ENCODE measurements around the gene LRRN2. TPM values are rescaled to one million over a fixed set of nuclear protein-coding genes. Genes with fewer than 3 reads are reported as not detected.

The LRRN2 gene
- total and polyA plus RNA-seq, 2 donors (not counting 3 experiments of a cell fraction or from before 2014, with no cell fraction given), result not detected

GRCh38 chr1:204680461-204680860 lies 5.1 kb downstream of the LRRN2 start:
- H4K20me1 ChIP-seq (replicated peaks; ENCODE audit: control insufficient read depth, extremely low read depth, insufficient read depth, low read length), result no peaks in the 10 kb centered on the region
- no TSS peak for BruUV-seq (replicated peaks)
- no peak overlapping the region for H3K9ac ChIP-seq (replicated peaks; ENCODE audit: extremely low read depth, insufficient read depth, low read length)
- H3K36me3 ChIP-seq (ENCODE audit: control insufficient read depth in 2 of 2, extremely low read depth in 1 of 2, insufficient read depth in 2 of 2, low read length in 2 of 2), result no peaks in the 10 kb centered on the region
- FAIRE-seq (no peak), DNase-seq (ENCODE audit: low read depth, low spot score) (no peak)
- peaks cover 18 to 19% of the 10 kb centered on the region in 2 experiments for H3K27me3 ChIP-seq (ENCODE audit: control insufficient read depth in 2 of 2, insufficient read depth in 2 of 2, low read length in 2 of 2)
- H3K4me2 ChIP-seq (ENCODE audit: insufficient read depth, low read length), result no peak overlapping the region
- no peaks in the 10 kb centered on the region for H3K9me1 ChIP-seq (replicated peaks; ENCODE audit: control insufficient read depth, extremely low read depth, insufficient read depth, low read length)
- no peaks in the 10 kb centered on the region for H3K79me2 ChIP-seq (ENCODE audit: control insufficient read depth, insufficient read depth, low read length)
- intact Hi-C loops (cut with micrococcal nuclease) (no loop called here), dilution Hi-C loops (cut with MboI; ENCODE audit: extremely low pct_ligation_motif_present, low sequenced_read_pairs) (no loop called here)
- ChIA-PET POLR2A (no interaction called here), CTCF (interaction anchor here (1.1 kb wide), 1 partner anchor 40 kb away, joined by 3 read pairs; no protein-coding TSS in a partner anchor)
- no peak overlapping the region for H2AFZ ChIP-seq (ENCODE audit: low read depth, low read length)
- no peaks in the 10 kb centered on the region for H3K4me1 ChIP-seq (ENCODE audit: control insufficient read depth, extremely low read depth, insufficient read depth, low read length)
- no peak overlapping the region for H3K27ac ChIP-seq (ENCODE audit: insufficient read depth, low read depth, low read length)
- H3K9me3 ChIP-seq (replicated peaks; ENCODE audit: control insufficient read depth, insufficient read depth, low read length), result no peaks in the 10 kb centered on the region
- TF ChIP-seq POLR2AphosphoS5 (IDR thresholded peaks at IDR 0.05; ENCODE audit: insufficient read depth, low read depth, low read length) (no peak), MAX (IDR thresholded peaks at IDR 0.05; ENCODE audit: insufficient read depth, insufficient read length) (no peak), POLR2A (IDR thresholded peaks at IDR 0.05; ENCODE audit: low read depth, low read length) (no peak), EZH2 (IDR thresholded peaks at IDR 0.05; ENCODE audit: borderline replicate concordance, low read depth, low read length, severe bottlenecking) (no peak), FOS (IDR thresholded peaks at IDR 0.05; ENCODE audit: borderline replicate concordance, insufficient read depth, low read length) (no peak), GATA2 (IDR thresholded peaks at IDR 0.05; ENCODE audit: insufficient read depth, insufficient read length, low read depth, low read length) (no peak)
- H3K4me3 ChIP-seq (replicated peaks in 1 of 3; ENCODE audit: insufficient read depth in 1 of 3, low read depth in 1 of 3, low read length in 3 of 3), result no peak overlapping the region

GRCh38 chr1:204680051-204680450 lies 5.5 kb downstream of the LRRN2 start:
- H3K4me1 ChIP-seq (ENCODE audit: control insufficient read depth, extremely low read depth, insufficient read depth, low read length), result no peaks in the 10 kb centered on the region
- H2AFZ ChIP-seq (ENCODE audit: low read depth, low read length), result no peak overlapping the region
- no peak for DNase-seq (ENCODE audit: low read depth, low spot score)
- no peaks in the 10 kb centered on the region for H4K20me1 ChIP-seq (replicated peaks; ENCODE audit: control insufficient read depth, extremely low read depth, insufficient read depth, low read length)
- no peaks in the 10 kb centered on the region for H3K9me1 ChIP-seq (replicated peaks; ENCODE audit: control insufficient read depth, extremely low read depth, insufficient read depth, low read length)
- dilution Hi-C loops (cut with MboI; ENCODE audit: extremely low pct_ligation_motif_present, low sequenced_read_pairs) (no loop called here), intact Hi-C loops (cut with micrococcal nuclease) (no loop called here)
- no peak overlapping the region for H3K4me2 ChIP-seq (ENCODE audit: insufficient read depth, low read length)
- no peaks in the 10 kb centered on the region for H3K36me3 ChIP-seq (ENCODE audit: control insufficient read depth in 2 of 2, extremely low read depth in 1 of 2, insufficient read depth in 2 of 2, low read length in 2 of 2)
- POLR2A ChIA-PET, result no interaction called here
- no peaks in the 10 kb centered on the region for H3K79me2 ChIP-seq (ENCODE audit: control insufficient read depth, insufficient read depth, low read length)
- no TSS peak for BruUV-seq (replicated peaks)
- no peaks in the 10 kb centered on the region for H3K9me3 ChIP-seq (replicated peaks; ENCODE audit: control insufficient read depth, insufficient read depth, low read length)
- no peak overlapping the region for H3K27ac ChIP-seq (ENCODE audit: insufficient read depth, low read depth, low read length)
- H3K4me3 ChIP-seq (replicated peaks in 1 of 3; ENCODE audit: insufficient read depth in 1 of 3, low read depth in 1 of 3, low read length in 3 of 3), result no peak overlapping the region
- no peak overlapping the region for H3K9ac ChIP-seq (replicated peaks; ENCODE audit: extremely low read depth, insufficient read depth, low read length)
- peaks cover 16 to 19% of the 10 kb centered on the region in 2 experiments for H3K27me3 ChIP-seq (ENCODE audit: control insufficient read depth in 2 of 2, insufficient read depth in 2 of 2, low read length in 2 of 2)
- TF ChIP-seq CTCF (IDR thresholded peaks at IDR 0.05; ENCODE audit: extremely low read depth in 1 of 2, insufficient read depth in 1 of 2, low read depth in 1 of 2, low read length in 2 of 2), result no peak
- no peak for TF ChIP-seq MYC (IDR thresholded peaks at IDR 0.05; ENCODE audit: low read depth, low read length)
- TF ChIP-seq POLR2AphosphoS5 (IDR thresholded peaks at IDR 0.05; ENCODE audit: insufficient read depth, low read depth, low read length), result no peak
- TF ChIP-seq EZH2 (IDR thresholded peaks at IDR 0.05; ENCODE audit: borderline replicate concordance, low read depth, low read length, severe bottlenecking), result no peak
- TF ChIP-seq POLR2A (IDR thresholded peaks at IDR 0.05; ENCODE audit: low read depth, low read length), result no peak
- TF ChIP-seq JUN (IDR thresholded peaks at IDR 0.05; ENCODE audit: borderline replicate concordance, insufficient read depth, insufficient read length, low read depth), result no peak
- no peak for TF ChIP-seq MAX (IDR thresholded peaks at IDR 0.05; ENCODE audit: insufficient read depth, insufficient read length)
- no peak for TF ChIP-seq GATA2 (IDR thresholded peaks at IDR 0.05; ENCODE audit: insufficient read depth, insufficient read length, low read depth, low read length)
- TF ChIP-seq FOS (IDR thresholded peaks at IDR 0.05; ENCODE audit: borderline replicate concordance, insufficient read depth, low read length), result no peak
- CTCF ChIA-PET, result interaction anchor here (1.1 kb wide), 1 partner anchor 40 kb away, joined by 3 read pairs; no protein-coding TSS in a partner anchor
- FAIRE-seq, result no peak
